Measurements from ENCODE around the gene MYH3.
"Not testable (repeated sequence)": the region's sequence is repeated elsewhere in the genome, so short reads cannot be mapped to it uniquely, and the experiment has no call there.

Gene MYH3

DNA sequence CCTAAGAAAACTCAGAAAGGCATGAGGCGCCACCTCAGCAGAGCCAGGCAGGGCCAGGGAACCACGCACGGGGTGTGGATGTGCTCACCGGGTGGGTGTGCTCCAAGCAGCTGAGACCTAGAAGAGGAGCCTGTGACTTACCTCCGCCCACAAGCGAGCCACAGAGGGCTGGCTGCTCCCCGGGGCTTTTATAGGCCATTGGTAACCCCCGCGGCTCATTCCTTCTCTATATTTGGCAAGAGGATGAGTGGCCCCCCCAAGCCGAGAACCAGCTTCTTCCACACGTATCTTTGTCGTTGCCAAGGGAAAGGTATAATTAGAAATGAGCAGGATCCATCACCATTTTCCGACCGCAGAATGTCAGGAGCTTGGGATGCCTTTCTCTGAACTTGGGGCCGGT, at the start of gene MYH3:
Gene MYH3 (minus strand): TSS at position 162 of the 400 bp plus-strand sequence. CDS start 2,245 bp downstream, outside the sequence.
- no peak for DNase-seq (ENCODE audit: insufficient read length, low spot score)
- TF ChIP-seq, protein P1, sequence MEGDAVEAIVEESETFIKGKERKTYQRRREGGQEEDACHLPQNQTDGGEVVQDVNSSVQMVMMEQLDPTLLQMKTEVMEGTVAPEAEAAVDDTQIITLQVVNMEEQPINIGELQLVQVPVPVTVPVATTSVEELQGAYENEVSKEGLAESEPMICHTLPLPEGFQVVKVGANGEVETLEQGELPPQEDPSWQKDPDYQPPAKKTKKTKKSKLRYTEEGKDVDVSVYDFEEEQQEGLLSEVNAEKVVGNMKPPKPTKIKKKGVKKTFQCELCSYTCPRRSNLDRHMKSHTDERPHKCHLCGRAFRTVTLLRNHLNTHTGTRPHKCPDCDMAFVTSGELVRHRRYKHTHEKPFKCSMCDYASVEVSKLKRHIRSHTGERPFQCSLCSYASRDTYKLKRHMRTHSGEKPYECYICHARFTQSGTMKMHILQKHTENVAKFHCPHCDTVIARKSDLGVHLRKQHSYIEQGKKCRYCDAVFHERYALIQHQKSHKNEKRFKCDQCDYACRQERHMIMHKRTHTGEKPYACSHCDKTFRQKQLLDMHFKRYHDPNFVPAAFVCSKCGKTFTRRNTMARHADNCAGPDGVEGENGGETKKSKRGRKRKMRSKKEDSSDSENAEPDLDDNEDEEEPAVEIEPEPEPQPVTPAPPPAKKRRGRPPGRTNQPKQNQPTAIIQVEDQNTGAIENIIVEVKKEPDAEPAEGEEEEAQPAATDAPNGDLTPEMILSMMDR (IDR thresholded peaks at IDR 0.05; ENCODE audit: insufficient read depth, missing control alignments), result no peak
- FAIRE-seq, result no peak

DNA sequence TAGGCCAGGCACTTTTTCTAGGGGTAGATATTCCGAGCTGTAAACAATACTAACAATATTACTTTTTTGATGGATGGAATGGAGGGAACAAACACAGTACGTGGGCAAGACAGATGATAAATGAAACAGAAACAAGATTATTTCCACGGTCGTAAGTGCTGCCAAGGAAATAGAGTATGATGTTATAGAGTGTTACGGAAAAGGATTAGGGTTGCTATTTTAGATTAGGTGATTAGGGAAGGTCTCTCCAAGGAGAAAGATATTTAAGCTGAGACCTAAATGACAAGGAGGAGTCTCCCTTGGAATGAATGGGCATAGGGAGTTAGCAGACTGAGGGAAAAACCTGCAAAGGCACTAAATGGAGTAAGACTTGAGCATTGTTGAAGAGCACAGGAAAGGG, 48.6 kb upstream of the MYH3 start:
- no peak for FAIRE-seq
- TF ChIP-seq, protein P1 (IDR thresholded peaks at IDR 0.05; ENCODE audit: insufficient read depth, missing control alignments), result no peak
- DNase-seq (ENCODE audit: insufficient read length, low spot score), result no peak

DNA sequence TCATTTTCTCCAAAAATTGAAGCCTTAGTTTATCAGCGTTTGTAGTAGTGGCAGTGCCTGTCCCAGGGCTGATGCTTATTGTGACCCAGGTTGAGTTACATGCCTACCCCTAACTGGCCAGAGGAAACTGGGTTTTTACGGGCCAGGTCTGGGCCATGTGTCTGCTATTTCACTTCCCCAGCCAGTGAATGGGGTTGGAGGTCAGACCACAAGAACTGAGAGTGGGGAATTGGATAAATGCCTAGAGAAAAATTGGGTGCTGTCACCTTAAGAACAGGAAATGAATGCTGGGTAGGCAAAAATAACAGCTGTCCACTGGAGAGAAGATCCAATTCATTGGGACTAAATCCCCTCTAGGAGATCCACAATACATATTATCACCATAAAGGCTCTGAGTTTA, 45.5 kb upstream of the MYH3 start:
- FAIRE-seq (no peak), DNase-seq (ENCODE audit: insufficient read length, low spot score) (no peak)

DNA sequence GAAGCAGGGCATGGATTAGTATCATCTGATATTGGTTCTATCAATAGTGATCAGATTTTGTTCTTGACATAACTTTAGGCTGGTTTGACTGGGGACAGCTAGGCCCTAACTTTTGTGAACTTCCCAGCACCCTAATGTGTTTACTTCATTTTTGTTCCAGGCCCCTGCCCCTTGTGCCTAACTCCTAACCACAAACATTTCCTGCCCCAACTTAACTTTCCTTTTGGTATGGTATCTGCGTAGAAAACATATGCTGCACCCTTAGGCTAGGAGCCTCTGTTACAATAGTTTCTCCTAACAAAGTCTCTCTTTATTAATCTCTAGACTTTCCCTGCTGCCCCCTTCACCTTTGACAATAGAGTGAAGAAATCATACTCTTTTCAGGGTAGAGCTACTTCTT, 42.7 kb upstream of the MYH3 start:
- TF ChIP-seq, protein P1 (IDR thresholded peaks at IDR 0.05; ENCODE audit: insufficient read depth, missing control alignments), result no peak
- DNase-seq (ENCODE audit: insufficient read length, low spot score) (no peak), FAIRE-seq (no peak)

More for the DNA sequence above, 45.5 kb upstream of the MYH3 start:
- TF ChIP-seq, protein P1 (IDR thresholded peaks at IDR 0.05; ENCODE audit: insufficient read depth, missing control alignments), result no peak

DNA sequence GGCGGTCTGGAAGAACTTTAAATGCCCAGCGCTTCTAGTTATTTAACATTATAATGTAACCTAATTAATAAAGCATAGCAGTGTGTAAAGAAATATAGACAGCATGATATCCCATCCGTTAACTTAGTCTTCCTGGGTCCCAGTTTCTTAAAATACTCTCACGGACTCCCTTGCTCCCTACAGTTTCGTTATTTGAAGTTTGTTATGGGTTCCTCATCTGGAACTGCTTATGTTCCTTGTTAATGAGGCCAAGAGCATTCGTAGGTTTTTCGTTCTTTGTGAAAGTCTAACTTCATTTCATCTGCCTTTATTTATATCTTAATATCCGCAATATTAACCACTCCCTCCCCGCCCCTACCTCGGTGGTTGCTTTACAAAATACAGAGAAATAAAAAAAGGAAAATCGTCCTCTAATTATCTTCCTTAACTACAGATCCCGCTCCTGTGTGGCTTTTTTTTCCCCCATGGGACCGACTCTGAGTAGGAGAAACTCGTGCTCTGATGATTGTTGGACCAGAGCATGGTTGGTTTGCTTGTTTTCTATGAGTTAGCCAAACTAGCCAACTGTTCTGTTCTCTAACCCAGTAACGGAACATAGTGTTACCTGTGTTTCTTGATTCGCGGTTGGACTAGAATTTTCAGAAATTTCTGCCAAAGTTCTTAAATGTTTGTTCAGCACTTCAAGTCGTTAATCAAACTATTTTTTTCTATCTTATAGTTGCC, 41.1 kb upstream of the MYH3 start:
- DNase-seq (ENCODE audit: insufficient read length, low spot score) (no peak), FAIRE-seq (no peak)
- TF ChIP-seq, protein P1 (IDR thresholded peaks at IDR 0.05; ENCODE audit: insufficient read depth, missing control alignments), result no peak

DNA sequence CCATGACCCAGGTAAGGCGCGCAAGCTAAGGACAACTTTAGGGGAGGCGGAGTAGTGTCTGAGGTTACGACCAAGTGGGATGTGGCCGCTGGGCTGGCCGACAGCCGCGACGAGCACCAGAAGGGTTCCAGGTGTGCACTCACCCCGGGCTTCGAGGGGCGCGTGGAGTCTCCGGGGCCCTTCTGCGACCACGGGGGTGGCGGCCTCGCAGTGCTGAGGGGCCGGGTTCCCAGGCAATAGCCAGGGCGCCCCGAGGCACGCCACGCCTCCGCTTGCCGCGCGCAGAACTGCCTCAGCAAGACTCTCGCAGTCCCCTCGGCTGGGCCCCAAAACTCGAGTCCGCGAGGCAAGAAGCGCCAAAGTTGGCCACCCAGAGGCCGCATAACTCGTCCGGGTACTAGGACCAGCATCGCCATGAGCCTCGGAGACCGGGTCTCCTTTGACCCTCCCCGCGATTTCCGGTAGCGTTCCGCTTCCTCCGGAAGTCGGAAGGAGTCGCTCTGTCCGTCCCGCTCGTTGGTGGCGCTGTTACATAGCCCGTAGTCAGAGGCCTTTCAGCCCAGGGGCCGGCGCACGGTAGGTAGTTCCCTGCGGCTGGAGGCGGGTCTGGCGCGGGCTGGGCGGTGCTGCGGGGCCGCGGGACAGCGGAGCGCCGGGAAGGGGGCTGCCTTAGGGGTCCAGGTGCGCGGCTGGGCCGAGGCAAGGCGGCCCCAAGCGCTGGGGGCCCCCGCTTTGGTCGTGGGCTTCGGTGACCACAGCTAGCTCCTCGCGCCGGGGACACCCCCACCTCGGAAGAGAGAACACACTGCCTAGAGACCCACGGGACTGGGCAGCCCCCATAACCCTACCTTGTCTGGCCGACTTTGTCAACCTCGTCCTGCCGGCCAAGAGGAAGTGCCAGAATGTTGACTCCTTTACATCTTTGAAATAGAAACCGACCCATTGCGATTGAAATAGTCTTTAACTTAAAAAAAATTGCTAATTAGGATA, 40.3 kb upstream of the MYH3 start, which contains the start of the genes ADPRM and SCO1:
Gene ADPRM (plus strand): TSS at position 503 of the 990 bp plus-strand sequence. CDS start 7,333 bp downstream, outside the sequence.
Gene SCO1 (minus strand): TSS at position 442 of the 990 bp plus-strand sequence. CDS start 26 bp downstream, at position 416.
- TF ChIP-seq, protein P1 (IDR thresholded peaks at IDR 0.05; ENCODE audit: insufficient read depth, missing control alignments), result no peak
- peak; percentile 65 for DNase-seq (ENCODE audit: insufficient read length, low spot score)
- FAIRE-seq, result no peak

DNA sequence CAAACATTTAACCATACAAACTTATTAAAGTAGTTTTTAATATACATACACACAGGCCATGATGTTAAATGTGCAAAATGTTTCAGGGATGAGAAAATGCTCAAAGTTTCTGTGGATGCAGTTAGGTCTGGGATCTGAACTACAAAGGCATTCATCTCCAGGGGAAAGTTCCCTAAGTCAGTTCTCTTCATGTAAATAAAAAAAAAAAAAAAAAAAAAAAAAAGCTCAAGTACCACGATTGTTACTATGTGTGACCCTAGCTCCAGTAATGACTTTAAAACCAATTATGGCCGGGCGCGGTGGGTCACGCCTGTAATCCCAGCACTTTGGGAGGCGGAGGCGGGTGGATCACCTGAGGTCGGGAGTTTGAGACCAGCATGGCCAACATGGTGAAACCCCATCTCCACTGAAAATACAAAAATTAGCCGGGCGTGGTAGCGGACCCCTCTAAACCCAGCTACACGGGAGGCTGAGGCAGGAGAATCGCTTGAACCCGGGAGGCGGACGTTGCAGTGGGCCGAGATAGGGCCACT, 38.8 kb upstream of the MYH3 start:
- DNase-seq (ENCODE audit: insufficient read length, low spot score); FAIRE-seq: not testable (repeated sequence)
